Glomerular endothelial cell (primary cell): Measurements from ENCODE around the gene PRSS48. TPM values are rescaled to one million over a fixed set of nuclear protein-coding genes. Genes with fewer than 3 reads are reported as not detected.
A peak's percentile ranks its signal among the peaks of the same experiment; 100 is the strongest.
"Not testable (repeated sequence)": the region's sequence is repeated elsewhere in the genome, so short reads cannot be mapped to it uniquely, and the experiment has no call there.

Experiments
- DNase-seq: peaks from one replicate; pipeline ENCODE4 v3.0.0-alpha.2; 2011; ENCODE audit warnings: low read depth, low spot score; ENCODE audit errors: extremely low read depth
- total RNA-seq: library from RNA; depleted of rRNA; stranded (reverse); fragments of >200 nt; gene quantifications from 2 replicates; pipeline ENCODE4 v1.2.3, GENCODE V29; 2015

Gene PRSS48
- total RNA-seq, 1 donor from 2014 or later, result not detected

GRCh38 chr4:151315212-151315886 lies 38.4 kb downstream of the PRSS48 start:
- DNase-seq, result peak; percentile 37

DNA sequence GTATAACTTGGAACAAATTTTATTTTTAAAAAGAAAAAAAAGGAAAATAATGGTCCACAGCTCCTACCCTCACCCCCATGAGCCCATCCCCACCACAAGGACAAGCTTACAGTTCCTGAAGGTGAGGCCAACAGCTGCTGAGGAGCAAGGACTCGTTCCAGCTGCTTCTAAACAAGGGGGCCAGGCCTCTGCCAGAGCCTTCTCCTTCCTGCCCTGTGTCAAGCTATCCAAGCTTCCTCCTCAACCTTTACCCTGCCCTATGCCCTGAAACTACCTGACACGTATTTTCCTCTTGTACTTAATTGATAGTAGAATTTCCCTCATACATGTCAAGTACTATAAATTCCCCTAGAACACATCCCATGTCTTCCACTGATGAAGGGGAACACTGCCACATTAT lies 39.7 kb downstream of the PRSS48 start:
- no peak for DNase-seq

- DNase-seq, result no peak
These were observed 41.5 kb downstream of the PRSS48 start for GRCh38 chr4:151318307-151319006.

- no peak for DNase-seq
These were observed 42.5 kb downstream of the PRSS48 start for GRCh38 chr4:151319490-151319889.

GRCh38 chr4:151321586-151321985 lies 44.6 kb downstream of the PRSS48 start:
- no peak for DNase-seq

DNA sequence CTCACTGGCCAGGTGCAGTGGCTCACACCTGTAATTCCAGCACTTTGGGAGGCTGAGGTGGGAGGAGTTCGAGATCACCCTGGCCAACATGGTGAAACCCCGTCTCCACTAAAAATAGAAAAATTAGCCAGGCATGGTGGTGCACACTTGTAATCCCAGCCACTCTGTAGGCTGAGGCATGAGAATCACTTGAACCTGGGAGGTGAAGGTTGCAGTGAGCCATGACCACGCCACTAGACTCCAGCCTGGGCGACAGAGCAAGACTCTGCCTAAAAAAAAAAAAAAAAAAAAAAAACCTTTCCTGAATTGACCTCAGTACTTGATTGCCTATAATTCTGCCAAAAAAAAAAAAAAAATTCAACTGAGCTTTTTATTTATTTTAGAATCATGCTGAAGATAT lies 45.2 kb downstream of the PRSS48 start:
- DNase-seq, result not testable (repeated sequence)

GRCh38 chr4:151322570-151322969 lies 45.6 kb downstream of the PRSS48 start:
- DNase-seq, result no peak

DNA sequence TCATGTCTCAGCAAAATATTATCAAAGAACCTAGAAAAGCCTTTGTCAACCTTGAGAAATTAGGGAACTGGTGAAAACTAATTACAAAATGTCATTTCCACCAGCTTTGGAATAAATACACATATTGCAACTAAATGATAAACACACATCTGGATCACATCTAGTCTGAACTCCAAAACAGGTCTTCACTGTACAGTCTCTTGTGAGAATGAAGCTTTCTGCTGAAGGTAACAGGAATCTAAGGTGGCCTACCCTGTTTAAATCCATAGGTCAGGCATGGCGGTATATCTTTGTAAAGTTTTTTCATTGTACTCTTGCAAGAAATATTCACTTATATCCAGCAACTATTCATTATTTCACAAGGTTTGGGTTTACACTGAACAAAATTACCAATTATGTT lies 46.7 kb downstream of the PRSS48 start:
- no peak for DNase-seq

DNA sequence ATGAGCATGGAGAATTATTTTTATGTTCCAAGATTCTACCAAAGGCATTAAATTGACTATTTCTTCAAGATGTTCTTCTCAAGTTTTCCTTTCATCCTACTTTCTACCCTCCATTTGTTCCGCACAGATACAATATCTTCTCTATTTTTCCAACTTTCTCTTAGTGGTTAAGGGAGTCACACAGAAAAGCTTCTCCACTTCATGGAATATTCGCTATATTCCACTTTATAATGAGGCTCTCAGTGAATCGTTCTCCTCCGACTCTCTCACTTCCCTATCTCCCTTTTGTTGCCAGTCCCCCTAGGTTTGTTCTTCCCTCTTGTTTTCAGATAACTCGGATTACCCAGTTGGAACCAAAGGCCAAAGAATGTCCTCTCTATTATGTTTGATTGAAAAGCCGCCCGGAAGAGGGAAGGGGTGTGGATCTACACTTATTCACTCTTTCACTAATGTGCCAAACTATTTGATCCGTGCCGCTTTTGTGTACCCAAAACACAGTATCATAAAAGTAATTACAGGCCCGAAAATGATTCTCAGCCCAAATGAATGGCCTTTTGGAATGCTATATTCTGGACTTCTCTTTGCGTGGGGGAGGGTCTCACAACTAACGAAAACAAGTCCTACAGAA lies 47.3 kb downstream of the PRSS48 start:
- DNase-seq, result no peak

GRCh38 chr4:151324752-151325110 lies 47.8 kb downstream of the PRSS48 start:
- DNase-seq, result no peak

DNA sequence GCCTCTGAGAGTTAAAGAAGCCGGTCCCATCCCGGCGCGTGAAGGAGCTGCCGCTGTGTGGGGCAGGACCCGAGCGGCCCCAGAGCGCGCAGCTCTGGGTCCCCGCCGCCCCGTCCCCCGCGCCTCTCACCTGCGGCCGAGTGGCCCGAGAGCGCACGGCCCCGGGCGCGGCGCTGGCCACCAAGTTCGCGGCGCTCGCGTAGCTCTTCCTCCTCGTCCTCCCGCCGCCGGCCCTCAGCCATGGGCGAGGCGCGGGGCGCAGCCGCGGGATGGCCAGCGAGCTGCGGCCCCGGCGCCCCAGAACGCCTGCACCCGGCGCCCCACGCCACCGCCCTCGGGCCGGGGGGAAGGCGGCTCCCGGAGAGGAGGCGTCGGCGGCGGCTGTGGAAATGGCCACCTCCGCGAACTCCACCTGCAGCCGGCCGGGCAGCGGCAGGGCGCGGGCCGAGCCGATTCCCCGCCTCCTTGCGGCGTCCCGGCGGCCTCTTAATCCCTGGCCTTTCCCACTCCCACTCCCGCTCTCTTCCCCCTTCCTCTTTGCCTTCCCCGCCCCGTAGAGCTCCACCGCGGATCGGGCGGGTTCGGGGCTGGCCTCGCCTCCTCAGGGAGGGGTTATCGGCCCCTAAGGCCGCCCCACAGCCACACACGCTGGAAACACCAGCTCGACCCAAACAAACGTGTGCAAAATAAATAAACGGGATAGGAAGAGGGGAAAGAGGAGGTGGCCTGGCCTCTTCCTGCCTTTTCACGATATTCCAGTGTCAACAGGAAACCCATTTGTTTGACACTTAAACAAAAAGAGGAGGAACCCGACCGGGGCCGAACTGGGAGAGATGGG lies 48.4 kb downstream of the PRSS48 start, which contains the start of gene SH3D19:
Gene SH3D19 (minus strand): TSS at position 495 of the 838 bp plus-strand sequence. CDS start 253 bp downstream, at position 242.
- no peak for DNase-seq

- no peak for DNase-seq
These were observed 48.9 kb downstream of the PRSS48 start for GRCh38 chr4:151325949-151326246.

DNA sequence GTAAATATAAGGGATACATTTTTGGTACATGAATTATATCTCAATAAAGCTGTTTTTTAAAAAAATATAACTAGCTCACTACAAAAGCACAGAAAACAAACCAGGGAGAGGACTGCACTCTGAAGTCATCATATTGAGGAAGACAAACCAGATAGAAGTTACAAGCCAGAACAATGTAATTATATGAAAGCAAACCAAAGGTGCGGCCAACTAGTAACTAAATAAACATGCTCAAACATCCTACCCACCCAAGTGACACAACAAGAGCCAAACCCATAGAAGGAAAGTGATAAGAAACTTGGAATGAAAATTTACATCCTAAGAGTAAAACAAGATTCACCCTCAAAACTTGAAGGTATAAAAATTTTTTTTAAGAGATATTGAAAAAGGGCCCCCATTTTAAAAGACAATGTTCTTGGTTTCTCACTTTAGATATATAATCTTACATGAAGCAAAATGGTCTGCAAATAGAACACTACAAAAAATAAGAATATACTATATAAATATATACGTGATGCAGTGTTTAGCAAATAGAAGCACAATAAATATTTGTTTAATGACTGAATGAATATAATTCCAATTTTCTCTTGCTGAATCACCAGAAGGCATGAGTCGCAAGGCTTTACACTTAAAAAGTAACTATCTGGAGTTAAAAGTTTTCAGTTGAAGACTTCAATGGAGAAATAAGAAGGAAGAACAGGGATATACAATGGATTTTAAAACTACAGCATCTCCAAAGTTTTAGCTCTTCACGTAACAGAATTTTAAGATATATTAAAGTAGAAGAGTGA lies 52.5 kb downstream of the PRSS48 start:
- DNase-seq, result no peak

- DNase-seq, result no peak
These were observed 54.5 kb downstream of the PRSS48 start for GRCh38 chr4:151331276-151332042.

DNA sequence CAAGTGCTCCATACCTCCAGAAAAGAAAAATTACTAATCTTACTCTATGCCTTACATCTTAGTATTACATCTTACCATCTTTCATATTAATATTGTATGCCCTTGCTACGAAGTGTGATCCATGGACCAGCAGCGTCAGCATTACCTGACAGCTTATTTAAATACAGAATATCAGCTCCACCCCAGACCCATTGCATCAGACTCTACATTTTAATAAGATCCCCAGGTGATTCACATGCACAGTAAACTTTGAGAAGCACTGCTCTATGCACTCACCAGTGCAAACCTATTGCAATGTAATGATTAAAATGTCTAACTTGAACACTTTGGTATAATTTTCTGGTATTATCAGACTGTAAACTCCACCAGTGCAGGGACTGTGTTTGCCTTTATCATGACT lies 62.5 kb downstream of the PRSS48 start:
- DNase-seq, result no peak

DNA sequence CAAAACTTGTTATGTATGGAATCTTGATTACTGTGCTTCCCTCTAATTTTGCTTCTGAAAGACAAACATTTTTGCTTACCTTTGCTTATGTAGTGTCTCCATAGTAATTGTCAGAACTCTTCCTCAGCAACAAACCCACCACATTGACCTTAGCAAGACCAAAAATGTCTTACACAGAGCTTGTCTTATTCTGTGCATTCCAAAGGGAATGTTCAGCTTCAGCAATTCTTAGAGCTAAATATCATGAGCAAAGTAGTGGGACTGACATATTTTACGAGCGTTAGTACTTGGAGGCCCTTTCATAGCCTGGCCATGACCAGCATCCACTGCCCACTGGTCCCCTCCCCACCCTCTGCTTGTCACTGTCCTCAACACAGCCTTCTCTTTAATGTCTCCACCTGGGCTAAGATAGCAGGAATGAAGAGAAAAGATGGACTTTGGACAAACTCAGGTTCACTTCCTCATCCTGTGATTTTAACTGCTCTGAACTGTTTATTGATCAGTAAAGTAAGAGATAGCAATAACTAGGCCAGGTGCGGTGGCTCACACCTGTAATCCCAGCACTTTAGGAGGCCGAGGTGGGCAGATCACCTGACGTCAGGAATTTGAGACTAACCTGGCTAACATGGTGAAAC lies 63.9 kb downstream of the PRSS48 start:
- DNase-seq, result no peak
